Prostate gland (tissue), 2 donors: ENCODE data around the gene ADI1.

ENCODE experiments used
- CTCF ChIP-seq, 4 experiments: fragments of 200-600 bp in 2 of 4; fragments of 450-650 bp in 2 of 4; sonication (generic) in 2 of 4; IDR thresholded peaks; 1 replicate in 3 of 4; 2 replicates in 1 of 4; pipeline ENCODE4 v1.5.1; 2016 to 2019; ENCODE audit warnings: antibody characterized with exemption in 4 of 4, mild to moderate bottlenecking in 2 of 4, moderate library complexity in 2 of 4
- POLR2AphosphoS5 ChIP-seq: sonication (generic); formaldehyde crosslinking; IDR thresholded peaks from one replicate; pipeline ENCODE4 v1.6.1; 2017; ENCODE audit warnings: antibody characterized with exemption

GRCh38 chr2:3476985-3477327, 42.4 kb downstream of the ADI1 start:
- TF ChIP-seq CTCF (IDR thresholded peaks at IDR 0.05) (no peak), POLR2AphosphoS5 (no peak)
